IPS-15b (cell line): ENCODE results near the gene NCOA1.

Experiments used
- H3K27me3 ChIP-seq: one replicate; pipeline ENCODE4 v1.6.1; 2013; ENCODE audit warnings: low read length; ENCODE audit not compliant: control insufficient read depth, insufficient read depth
- H3K36me3 ChIP-seq: one replicate; pipeline ENCODE4 v1.6.1; 2013; ENCODE audit warnings: low read length; ENCODE audit not compliant: control insufficient read depth, insufficient read depth
- H3K4me1 ChIP-seq: one replicate; pipeline ENCODE4 v1.6.1; 2013; ENCODE audit warnings: mild to moderate bottlenecking, low read length; ENCODE audit not compliant: control insufficient read depth, insufficient read depth
- H3K4me3 ChIP-seq: one replicate; pipeline ENCODE4 v1.5.1; 2013; ENCODE audit warnings: low read depth, low read length
- H3K9ac ChIP-seq: one replicate; pipeline ENCODE4 v1.6.1; 2013; ENCODE audit warnings: low read depth, mild to moderate bottlenecking, low read length
- H3K9me3 ChIP-seq: one replicate; pipeline ENCODE4 v1.6.1; 2013; ENCODE audit warnings: mild to moderate bottlenecking, low read length; ENCODE audit not compliant: control insufficient read depth, insufficient read depth

Gene NCOA1

GRCh38 chr2:24691806-24692205, 200.8 kb downstream of the NCOA1 start:
- Histone ChIP-seq H3K4me1 (no peaks in the 10 kb centered on the region), H3K36me3 (no peaks in the 10 kb centered on the region), H3K9me3 (no peaks in the 10 kb centered on the region), H3K4me3 (no peak overlapping the region), H3K9ac (no peak overlapping the region), H3K27me3 (no peaks in the 10 kb centered on the region)

GRCh38 chr2:24697792-24698191, 206.7 kb downstream of the NCOA1 start:
- Histone ChIP-seq H3K36me3 (no peaks in the 10 kb centered on the region), H3K4me1 (peaks cover 2% of the 10 kb centered on the region), H3K27me3 (no peaks in the 10 kb centered on the region), H3K9me3 (no peaks in the 10 kb centered on the region), H3K9ac (no peak overlapping the region), H3K4me3 (no peak overlapping the region)

- H3K27me3 ChIP-seq, result no peaks in the 10 kb centered on the region
- no peak overlapping the region for H3K4me3 ChIP-seq
- H3K36me3 ChIP-seq, result no peaks in the 10 kb centered on the region
- no peaks in the 10 kb centered on the region for H3K9me3 ChIP-seq
- peaks cover 4% of the 10 kb centered on the region for H3K4me1 ChIP-seq
- no peak overlapping the region for H3K9ac ChIP-seq
Observed at GRCh38 chr2:24702800-24703199, 211.7 kb downstream of the NCOA1 start.

GRCh38 chr2:24704692-24705091, 213.6 kb downstream of the NCOA1 start:
- Histone ChIP-seq H3K9me3 (no peaks in the 10 kb centered on the region), H3K27me3 (no peaks in the 10 kb centered on the region), H3K36me3 (no peaks in the 10 kb centered on the region), H3K9ac (no peak overlapping the region), H3K4me3 (no peak overlapping the region), H3K4me1 (peaks cover 4% of the 10 kb centered on the region)

GRCh38 chr2:24707143-24707542, 216.1 kb downstream of the NCOA1 start:
- no peaks in the 10 kb centered on the region for H3K36me3 ChIP-seq
- H3K4me3 ChIP-seq, result no peak overlapping the region
- peaks cover 4% of the 10 kb centered on the region for H3K4me1 ChIP-seq
- H3K9ac ChIP-seq, result no peak overlapping the region
- H3K9me3 ChIP-seq, result no peaks in the 10 kb centered on the region
- no peaks in the 10 kb centered on the region for H3K27me3 ChIP-seq

GRCh38 chr2:24708537-24709152, 217.6 kb downstream of the NCOA1 start:
- no peaks in the 10 kb centered on the region for H3K36me3 ChIP-seq
- no peak overlapping the region for H3K9ac ChIP-seq
- H3K27me3 ChIP-seq, result no peaks in the 10 kb centered on the region
- no peaks in the 10 kb centered on the region for H3K9me3 ChIP-seq
- H3K4me1 ChIP-seq, result no peaks in the 10 kb centered on the region
- no peak overlapping the region for H3K4me3 ChIP-seq

GRCh38 chr2:24710806-24711205, 219.8 kb downstream of the NCOA1 start:
- H3K9ac ChIP-seq, result no peak overlapping the region
- H3K4me3 ChIP-seq, result no peak overlapping the region
- H3K4me1 ChIP-seq, result no peaks in the 10 kb centered on the region
- H3K36me3 ChIP-seq, result no peaks in the 10 kb centered on the region
- H3K9me3 ChIP-seq, result no peaks in the 10 kb centered on the region
- no peaks in the 10 kb centered on the region for H3K27me3 ChIP-seq

- no peaks in the 10 kb centered on the region for H3K36me3 ChIP-seq
- H3K4me3 ChIP-seq, result no peak overlapping the region
- H3K9ac ChIP-seq, result no peak overlapping the region
- no peaks in the 10 kb centered on the region for H3K4me1 ChIP-seq
- no peaks in the 10 kb centered on the region for H3K27me3 ChIP-seq
- H3K9me3 ChIP-seq, result no peaks in the 10 kb centered on the region
Observed at GRCh38 chr2:24711865-24712264, 220.8 kb downstream of the NCOA1 start.

- Histone ChIP-seq H3K36me3 (no peaks in the 10 kb centered on the region), H3K4me3 (no peak overlapping the region), H3K4me1 (no peaks in the 10 kb centered on the region), H3K9ac (no peak overlapping the region), H3K27me3 (no peaks in the 10 kb centered on the region), H3K9me3 (no peaks in the 10 kb centered on the region)
Observed at GRCh38 chr2:24712296-24712695, 221.2 kb downstream of the NCOA1 start.

- Histone ChIP-seq H3K9me3 (no peaks in the 10 kb centered on the region), H3K27me3 (no peaks in the 10 kb centered on the region), H3K36me3 (no peaks in the 10 kb centered on the region), H3K4me3 (no peak overlapping the region), H3K9ac (no peak overlapping the region), H3K4me1 (no peaks in the 10 kb centered on the region)
Observed at GRCh38 chr2:24717263-24717951, 226.4 kb downstream of the NCOA1 start.

- Histone ChIP-seq H3K9me3 (no peaks in the 10 kb centered on the region), H3K4me3 (no peak overlapping the region), H3K9ac (no peak overlapping the region), H3K27me3 (no peaks in the 10 kb centered on the region), H3K36me3 (no peaks in the 10 kb centered on the region), H3K4me1 (no peaks in the 10 kb centered on the region)
Observed at GRCh38 chr2:24720310-24720709, 229.3 kb downstream of the NCOA1 start.

GRCh38 chr2:24721470-24721869, 230.4 kb downstream of the NCOA1 start:
- Histone ChIP-seq H3K9me3 (no peaks in the 10 kb centered on the region), H3K4me1 (no peaks in the 10 kb centered on the region), H3K9ac (no peak overlapping the region), H3K27me3 (no peaks in the 10 kb centered on the region), H3K36me3 (no peaks in the 10 kb centered on the region), H3K4me3 (no peak overlapping the region)
